HG02759 (cell line): ENCODE measurements around the gene TARS3.
A peak's percentile ranks its signal among the peaks of the same experiment; 100 is the strongest.
"Not testable (repeated sequence)": the region's sequence is repeated elsewhere in the genome, so short reads cannot be mapped to it uniquely, and the experiment has no call there.

Source experiments
- ATAC-seq: cut with Tn5 transposase; IDR thresholded peaks from one replicate; pipeline ENCODE4 v1.9.1; 2021; ENCODE audit warnings: mild to moderate bottlenecking, moderate library complexity; ENCODE audit not compliant: unreplicated experiment

TARS3 gene

DNA sequence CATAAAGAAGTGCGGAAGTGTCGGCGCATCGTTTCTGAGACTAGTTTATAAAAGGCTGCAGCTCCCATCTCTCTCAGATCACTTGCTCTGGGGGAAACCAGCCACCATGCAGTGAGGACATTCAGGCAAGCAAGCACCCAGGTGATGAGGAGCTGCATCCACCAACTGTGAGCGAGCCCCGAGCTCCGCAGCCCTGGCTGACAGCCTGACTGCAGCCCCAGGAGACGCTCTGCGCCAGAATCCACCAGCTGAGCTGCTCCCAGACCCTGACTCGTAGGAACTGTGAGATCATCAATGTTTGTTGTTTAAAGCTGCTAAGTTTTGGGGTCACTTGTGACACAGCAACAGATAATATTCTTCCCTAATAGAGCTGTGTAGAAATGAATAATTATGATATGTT lies 67.1 kb downstream of the TARS3 start:
- ATAC-seq = no peak

DNA sequence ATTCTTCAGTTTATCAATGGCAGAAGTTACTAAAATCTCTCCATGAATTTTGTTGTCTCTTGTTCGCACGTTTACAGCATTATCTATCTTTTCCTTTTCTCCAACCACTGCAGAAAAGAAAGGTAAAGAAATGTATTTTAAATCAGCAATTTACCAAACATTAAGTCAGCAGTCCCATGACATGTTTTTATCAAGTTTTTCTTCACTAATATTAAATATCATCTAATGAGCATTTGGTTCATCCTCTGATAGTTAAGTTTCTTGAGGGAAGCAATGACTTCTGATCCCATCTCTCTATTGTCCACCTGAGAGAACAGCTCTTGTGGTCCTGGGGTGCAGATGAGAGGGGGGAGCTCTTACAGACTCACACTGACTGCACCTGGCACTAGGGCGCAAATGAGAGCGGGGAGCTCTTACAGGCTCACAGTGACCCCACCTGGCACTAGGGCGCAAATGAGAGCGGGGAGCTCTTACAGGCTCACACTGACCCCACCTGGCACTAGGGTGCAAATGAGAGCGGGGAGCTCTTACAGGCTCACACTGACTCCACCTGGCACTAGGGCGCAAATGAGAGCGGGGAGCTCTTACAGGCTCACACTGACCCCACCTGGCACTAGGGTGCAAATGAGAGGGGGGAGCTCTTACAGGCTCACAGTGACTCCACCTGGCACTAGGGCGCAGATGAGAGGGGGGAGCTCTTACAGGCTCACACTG lies 69.5 kb downstream of the TARS3 start:
- not testable (repeated sequence) for ATAC-seq

DNA sequence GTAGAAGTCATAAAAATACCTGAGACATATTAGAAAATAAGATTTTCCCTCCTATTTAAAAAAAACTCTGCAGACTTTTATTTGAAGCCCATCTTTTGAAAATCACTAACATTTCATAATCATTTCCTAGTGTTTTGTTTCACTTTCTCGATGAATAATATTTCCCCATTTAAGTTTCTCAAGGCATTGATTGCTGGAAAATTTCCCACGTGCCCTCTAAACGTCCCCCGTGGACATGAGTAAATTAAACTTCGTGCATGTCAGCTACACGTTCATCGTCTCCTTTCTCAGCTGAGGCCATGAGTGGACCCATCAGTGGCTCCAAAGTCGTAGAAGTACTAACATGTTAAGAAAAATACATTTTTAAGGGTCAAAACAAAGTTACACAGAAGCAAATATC lies 70.1 kb downstream of the TARS3 start:
- ATAC-seq = no peak

DNA sequence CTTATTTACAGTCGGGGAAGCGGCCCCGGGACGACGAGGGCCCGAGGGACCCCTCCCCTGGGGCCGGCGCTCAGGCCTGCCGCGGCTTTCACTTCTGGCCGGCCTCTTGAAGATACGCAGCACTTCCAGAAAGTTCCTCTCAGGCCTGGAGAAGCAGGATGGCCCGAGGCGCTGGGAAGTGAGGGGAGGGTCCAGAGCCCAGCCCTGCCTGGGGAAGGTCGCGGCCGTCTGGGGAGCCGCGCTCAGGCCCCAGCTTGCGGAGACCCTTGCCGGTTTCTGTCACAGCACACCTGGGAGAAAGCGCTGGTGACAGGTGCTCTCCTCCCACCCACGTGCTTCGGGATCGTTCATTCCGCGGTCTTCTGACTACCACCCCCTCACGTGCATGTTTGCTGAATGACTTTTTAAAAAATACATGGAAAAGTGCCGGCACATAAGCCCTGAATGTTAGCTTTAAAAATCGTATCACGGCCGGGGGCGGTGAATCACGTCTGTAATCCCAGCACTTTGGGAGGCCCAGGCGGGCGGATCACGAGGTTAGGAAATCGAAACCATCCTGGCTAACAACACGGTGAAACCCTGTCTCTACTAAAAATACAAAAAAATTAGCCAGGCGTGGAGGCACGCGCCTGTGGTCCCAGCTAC lies 71.4 kb downstream of the TARS3 start:
- no peak for ATAC-seq

DNA sequence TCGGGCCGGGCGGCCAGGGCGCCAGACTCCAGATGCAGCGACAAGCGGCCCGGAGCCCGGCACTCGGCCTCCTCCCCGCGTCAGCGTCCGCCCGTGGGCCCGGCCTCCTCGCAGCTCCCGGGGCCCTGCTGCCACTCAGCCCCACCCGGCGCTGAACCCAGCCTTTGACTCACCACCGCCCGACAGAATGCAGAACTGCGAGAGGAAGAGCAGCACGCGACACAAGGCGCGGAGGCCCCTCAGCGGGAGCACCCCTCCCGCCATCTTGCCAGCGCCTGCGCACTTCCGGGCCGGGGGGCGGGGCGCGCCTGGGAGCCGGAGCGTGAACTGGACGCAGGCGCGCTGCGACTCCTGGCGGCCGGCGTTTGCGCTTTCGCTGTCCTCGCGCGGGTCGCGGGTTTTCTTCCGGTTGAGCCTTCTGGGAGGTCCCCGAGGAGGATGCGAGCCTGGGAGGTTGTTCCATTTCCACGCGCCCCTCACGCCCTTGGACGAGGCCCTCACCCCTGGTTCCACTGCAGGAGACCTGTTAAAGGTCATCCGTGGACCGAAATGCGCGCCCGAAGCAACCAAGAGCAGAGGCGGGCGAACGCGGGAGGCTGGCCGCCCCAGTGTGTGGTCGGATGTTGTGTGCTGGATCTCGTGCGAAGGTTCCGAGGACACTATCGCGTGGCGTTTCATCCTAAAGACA lies 72.0 kb downstream of the TARS3 start, which contains the start of gene TM2D3:
TM2D3 (minus strand) TSS at position 284 of the 688 bp plus-strand sequence; CDS start at position 264, 20 bp downstream.
- peak; percentile 90 for ATAC-seq

DNA sequence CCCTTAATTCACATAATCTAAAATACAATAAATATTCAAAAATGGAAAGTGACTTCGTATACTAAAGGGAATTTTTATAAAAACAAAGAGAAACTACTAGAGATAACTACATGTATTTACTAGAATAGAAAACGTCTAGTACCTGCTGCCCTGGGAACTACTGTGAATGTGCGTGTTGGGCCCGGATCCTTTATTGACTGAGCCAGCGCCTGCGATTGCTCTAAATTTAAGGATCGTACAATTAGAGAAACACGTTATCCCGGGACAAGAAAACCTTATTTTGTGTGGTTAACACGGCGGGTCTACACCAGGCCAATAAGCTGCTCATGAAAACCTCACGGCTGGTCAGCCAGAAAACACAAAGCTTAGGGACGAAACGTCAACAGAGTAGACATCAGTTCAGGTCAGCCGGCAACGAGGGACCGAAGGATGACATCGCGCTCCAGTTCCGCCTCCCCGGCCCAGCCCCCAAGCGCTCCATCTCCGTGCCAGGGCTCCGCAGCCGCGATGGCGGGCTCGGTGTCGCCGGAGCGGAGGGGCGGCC lies 72.6 kb downstream of the TARS3 start:
- peak; percentile 43 for ATAC-seq

DNA sequence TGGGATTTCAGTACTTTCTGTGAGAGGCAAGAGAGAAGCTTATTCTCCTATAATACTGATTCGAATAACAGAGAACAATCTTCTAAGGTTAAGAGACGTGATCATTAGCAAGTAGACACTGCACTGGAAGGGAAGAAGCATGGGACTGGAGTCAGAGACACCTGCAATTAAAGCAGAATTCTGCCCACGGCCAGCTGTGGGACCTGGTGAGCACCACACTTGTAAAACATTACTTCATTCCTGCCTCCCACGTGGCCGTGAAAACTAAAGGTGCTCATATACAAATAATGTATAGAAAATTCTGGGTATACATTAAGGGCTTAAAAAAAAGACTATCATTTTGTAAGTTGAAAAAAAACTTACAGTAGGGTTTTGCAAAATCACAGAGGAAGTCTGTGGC lies 74.1 kb downstream of the TARS3 start:
- no peak for ATAC-seq

DNA sequence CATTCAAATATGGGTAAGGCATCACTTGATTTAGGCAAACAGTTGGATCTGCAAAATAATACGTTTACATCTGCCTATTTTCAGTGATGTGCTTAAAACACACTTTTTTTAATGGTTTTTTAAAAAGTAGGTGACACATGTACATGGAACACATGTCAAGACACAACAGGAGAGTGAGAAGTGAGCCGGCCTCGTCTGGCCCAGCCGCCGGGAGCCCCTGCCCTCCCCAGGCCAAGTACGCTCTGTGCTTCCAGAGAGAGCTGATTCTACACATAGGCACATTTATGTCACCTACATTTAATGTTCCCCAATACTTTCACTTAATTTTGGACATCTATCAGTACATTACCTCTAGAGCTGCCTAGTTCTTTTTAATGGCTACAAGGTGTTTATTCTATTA lies 75.9 kb downstream of the TARS3 start:
- no peak for ATAC-seq

DNA sequence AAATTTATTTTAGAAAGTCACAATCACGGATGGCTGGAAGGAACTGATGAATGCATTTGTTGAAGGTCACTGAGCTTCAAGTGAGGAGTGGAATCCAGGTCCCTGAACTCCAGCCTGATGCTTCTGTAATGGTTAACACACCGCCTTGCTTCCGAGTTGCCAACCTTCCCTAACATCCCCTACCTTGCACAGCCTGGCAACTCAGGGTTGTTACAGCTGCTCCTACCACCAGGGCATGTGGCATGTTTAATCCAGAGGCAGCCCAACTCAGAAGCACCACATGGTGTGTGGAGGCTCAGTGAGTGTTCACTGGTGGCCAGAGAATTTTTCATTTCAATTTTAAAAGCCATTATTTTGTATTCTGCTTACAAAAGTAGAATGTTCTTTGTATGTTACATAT lies 77.0 kb downstream of the TARS3 start:
- ATAC-seq = no peak

DNA sequence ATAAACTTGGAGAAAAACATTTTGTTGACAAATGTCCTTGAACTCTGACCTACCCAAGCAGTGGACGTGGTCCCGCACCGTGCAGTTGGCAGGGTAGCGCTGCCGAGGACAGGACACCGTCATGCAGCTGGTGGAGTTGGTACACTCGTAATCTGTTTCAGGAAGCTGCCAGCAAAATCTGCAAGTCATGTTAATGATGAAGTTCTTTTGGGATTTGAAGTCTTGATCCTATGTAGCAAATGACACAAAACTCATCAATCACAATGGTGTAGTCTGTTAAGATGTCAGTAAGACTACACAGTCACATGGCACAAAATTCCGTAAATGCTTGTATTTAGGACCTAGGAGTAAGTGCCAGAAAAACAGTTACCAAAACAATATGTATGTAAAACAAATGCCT lies 77.6 kb downstream of the TARS3 start:
- ATAC-seq = no peak

DNA sequence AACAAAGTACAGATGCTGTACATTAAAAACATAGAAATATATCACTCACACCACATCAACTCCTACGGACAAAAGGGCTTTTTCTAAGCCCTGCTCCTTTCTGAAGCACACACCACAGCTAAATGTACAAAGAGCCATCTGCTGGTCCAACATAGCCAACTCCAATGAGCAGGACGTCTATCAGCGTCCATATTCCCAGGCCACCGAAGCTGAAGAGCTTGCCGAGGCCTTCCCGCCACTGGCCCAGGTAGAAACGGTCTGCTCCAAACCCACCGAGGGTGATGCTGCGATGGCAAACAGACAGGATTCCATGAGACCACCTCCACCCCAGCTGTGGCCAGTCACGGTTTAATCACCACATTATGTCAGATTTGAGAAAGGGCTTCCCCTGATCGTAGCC lies 81.9 kb downstream of the TARS3 start:
- no peak for ATAC-seq

DNA sequence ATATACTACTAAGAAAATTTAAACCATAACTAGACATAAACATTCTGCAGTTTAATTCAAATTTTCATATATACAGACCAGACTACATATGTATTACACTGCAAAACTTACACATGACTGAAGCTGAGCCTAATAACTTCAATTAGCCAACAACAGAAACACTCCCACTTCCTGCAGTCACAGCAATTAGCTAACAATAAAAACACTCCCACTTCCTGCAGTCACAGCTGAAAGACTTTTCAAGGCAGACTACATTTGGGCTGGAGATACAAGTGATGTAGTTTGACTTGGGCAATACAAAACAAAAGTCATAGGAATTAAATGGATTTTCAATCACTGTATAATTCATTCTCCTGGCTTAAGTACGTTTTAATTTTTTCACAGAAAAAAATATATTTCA lies 82.4 kb downstream of the TARS3 start:
- no peak for ATAC-seq

DNA sequence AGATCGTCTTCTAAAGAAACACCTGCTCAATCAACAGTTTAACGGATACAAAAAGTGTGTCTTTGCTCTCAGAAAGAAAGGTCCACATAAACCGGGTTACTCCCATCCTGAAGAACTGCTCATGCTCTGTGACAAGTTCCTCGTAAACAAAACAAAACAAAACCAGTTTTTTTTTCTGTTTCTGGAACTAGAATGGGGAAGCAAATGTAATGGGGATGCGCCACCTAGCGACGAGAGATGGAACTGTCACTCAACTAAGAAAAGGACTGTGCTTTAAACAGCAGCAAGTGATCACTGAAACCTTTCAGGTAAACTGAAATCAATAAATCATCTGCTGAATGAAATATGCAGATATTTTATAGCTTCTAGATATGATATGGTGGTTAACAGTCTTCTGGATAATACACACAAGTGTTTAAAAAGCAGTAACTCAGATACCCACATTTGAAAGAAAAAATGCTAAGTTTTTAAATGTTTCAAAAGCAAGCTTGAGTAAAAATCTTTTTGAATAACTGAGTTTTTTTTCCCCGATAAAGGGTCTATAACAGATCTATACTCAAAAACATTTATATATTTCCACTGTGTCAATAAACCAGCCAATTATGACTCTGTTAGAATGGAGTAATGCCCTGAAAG lies 83.0 kb downstream of the TARS3 start:
- peak; percentile 61 for ATAC-seq

DNA sequence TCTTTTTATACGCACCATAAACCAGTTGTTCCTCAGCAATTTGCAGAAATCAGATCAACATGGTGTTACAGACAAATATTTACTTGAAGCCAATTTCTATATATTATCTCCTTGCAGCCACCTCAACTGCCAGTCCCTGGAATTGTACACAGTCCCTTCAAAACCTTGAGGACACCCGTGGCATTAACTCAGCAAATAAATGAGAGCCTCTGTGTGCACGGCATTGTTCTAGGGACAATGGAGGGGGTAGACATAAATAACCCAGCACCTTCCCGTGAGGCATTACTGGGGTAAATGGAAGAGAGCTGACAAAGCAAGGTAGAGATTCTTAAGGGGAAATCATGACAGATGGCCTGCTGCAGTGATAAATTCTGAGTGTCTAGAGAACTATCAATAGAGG lies 84.6 kb downstream of the TARS3 start:
- no peak for ATAC-seq

DNA sequence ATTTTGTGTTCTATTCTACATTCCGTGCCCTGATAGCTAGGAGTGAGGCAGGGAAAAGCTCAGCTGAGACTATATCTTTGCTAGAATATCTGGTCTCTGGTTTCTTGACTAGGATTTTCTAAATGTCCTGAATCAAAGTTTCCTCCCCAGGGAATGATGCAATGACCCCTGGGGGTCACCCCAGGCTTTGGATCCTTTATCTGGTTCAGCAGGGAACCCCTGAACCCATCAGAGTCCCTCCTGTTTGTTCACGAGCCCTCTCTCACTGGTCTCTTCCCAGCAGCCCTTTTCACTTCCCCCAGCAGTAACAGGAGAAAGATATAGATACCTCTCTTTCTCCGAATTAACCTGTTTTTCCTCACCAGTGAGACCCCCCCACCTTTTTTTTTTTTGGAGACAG lies 86.4 kb downstream of the TARS3 start:
- ATAC-seq = no peak

DNA sequence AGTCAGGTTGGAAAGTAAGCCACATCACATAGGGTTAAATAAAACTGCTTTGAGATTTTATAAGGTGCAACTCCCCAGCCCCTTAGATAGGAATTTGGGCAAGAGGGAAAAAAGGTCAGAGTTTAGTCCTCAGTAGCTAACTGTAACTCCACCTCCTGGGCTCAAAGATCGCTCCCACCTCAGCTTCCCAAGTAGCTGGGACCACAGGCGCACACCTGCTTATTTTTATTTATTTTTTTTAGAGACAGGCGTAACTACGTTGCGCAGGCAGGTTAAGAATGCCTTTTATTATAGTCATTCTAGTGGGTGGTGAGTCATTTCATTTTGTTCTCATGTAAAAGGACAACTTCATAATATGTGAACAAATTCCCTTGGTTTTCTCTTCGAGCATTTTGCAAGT lies 86.8 kb downstream of the TARS3 start:
- ATAC-seq = no peak

DNA sequence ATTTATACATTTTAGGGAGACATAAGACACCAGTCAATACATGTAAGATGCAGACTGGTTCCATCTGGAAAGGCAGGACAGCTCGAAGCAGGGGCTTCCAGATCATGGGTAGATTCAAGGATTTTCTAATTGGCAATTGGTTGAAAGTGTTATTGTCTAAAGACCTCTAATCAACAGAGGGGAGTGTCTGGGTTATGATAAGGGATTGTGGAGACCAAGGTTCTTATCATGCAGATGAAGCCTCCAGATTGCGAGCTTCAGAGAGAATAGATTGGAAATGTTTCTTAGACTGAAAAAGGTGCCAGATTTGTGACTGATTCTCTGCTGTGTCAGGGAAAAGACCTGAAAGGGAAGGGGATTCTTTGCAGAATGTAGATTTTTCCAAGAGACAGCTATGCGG lies 87.2 kb downstream of the TARS3 start:
- ATAC-seq = no peak

DNA sequence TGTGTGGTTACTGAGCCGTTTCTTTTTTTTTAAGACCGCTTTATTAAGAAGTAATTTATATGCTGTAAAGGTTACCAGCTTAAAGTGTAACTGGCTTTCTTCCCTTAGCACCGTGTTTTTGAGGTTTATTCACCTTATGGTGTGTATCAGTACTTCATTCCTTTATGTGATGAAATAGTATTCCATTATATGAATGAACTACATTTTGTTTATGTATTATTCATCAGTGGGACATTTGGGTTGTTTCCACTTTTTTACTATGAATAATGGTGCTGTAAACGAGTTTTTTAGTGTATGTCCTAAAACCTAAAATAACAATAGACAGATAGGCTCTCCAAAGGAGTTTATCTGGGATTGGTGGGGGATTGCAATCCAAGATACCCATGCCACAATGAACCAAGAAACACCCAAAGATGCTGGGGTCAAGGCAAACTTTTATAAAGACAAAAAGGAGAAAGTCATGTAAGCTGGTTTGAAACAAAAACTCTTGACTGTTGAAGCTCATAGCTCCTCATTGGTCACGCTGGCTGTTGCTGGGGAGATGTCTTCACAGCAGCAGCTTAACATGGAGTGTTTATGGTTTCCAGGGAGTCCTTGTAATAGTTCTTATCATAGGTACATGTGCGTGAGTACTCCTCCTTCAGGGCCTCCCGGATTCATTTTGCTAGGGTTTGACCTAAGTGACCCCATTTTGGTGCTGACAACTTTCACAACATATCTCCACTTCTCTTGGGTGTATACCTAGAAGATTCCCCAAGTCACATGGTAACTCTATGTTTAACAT lies 88.1 kb downstream of the TARS3 start:
- ATAC-seq = no peak

DNA sequence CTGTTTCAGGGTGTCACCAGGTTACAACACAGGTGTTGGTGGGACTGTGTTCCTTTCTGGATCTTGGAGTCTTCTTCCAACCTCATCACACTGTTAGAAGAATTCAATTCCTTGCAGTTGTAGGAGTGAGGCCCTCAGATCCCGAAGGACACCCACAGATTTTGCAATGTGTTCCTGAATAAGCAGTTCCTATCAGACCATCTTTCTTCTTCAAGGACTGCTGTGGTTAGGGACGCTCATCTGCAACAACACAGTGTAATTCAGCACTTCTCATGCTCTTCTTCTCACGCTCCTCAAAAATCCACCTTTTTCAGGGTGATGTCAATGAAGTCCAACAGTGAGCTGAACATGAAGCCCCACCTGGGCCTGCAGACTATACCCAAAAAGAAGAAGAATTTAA lies 90.9 kb downstream of the TARS3 start:
- ATAC-seq = no peak

DNA sequence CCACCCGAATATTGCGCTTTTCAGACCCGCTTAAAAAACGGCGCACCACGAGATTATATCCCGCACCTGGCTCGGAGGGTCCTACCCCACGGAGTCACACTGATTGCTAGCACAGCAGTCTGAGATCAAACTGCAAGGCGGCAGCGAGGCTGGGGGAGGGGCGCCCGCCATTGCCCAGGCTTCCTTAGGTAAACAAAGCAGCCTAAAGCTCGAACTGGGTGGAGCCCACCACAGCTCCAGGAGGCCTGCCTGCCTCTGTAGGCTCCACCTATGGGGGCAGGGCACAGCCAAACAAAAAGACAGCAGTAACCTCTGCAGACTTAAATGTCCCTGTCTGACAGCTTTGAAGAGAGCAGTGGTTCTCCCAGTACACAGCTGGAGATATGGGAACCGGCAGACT lies 97.5 kb downstream of the TARS3 start:
- not testable (repeated sequence) for ATAC-seq

DNA sequence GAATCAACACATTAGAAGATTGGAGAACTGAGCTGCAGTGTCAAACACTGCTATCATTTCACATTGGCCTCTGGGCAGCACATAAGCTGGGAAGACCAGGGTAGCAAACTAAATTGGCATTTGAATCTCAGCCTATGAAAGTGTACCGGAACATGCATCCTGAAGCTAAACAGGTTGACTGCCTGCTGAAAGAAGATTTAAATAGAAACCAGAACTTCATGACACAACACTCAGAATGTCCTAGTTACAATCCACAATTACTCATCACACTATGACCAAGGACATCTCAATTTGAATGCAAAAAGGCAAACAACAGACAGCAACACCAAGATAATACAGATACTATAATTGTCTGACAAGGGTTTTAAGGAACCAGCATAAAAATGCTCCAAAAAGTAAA lies 98.3 kb downstream of the TARS3 start:
- ATAC-seq = no peak
